HG02870 (cell line): ENCODE measurements around the gene MALAT1.

Experiments used
- ATAC-seq: cut with Tn5 transposase; IDR thresholded peaks from one replicate; pipeline ENCODE4 v1.9.1; 2021; ENCODE audit warnings: mild to moderate bottlenecking, moderate library complexity; ENCODE audit not compliant: unreplicated experiment

The MALAT1 gene

DNA sequence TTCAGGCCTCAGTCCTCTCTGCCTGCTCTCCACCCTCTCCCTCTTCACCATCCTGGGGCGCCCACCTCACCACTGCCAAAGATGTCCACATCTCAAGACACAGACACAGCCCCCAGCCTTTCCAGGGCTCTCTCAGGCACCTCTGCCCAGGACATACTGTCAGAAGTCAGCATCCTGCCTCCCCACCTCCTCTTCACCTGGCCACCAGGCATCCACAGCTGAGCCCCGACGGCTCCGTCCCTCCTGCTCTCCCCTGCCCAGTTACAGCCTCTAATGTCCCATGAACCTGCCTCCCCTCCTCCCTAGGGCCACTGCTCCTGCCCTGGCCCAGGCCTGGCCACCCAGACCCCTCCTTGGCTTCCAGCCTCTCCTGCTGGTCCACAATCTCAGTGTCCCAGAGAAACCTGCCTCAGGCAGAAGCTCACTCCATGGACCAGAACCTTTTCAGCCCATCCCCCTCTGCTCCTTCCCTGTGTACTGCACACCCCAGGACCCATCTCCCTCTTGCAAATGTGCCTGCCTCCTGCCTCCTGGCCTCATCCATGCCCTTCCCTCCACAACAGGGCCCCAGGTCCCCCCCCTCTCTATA is 56.1 kb downstream of the MALAT1 start:
- no peak for ATAC-seq

DNA sequence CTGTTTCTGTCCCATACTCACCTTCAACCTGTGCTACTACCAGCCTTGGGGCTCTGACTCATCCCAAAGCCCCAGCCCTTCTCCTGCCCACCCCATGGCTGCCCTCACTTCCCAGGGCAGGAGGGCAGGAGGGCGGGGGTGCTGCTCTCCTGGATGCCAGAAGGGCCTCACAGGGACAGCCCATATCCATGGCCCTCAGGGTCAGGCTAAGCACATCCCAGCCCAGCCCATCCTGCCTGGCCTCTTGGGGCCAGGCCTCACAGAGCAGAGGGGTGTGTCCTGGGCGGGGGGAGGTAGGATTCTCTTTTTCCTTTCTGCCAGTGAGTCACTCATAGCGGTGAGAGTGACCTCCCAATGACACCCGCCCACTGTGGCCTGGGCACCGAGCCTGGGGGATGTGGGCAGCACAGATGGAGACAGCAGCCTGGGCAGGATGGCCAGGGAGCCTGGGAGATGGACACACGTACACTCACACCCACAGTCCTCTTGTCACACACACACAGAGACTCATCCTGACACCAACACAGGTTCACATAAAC is 56.9 kb downstream of the MALAT1 start:
- no peak for ATAC-seq
